Caco-2 (cell line): ENCODE measurements around the gene ADAM12. TPM values are rescaled to one million over a fixed set of nuclear protein-coding genes. Genes with fewer than 3 reads are reported as not detected.

ENCODE experiments used
- BruUV-seq: library from RNA; stranded (reverse); fragments of 400-500 nt; replicated peaks from 2 replicates; lab custom pipeline; 2021; lab: Mats Ljungman, UMichigan
- CTCF ChIA-PET: fragments of 300-600 bp; sonication (Branson Sonifier 250); formaldehyde crosslinking; loops from one replicate; lab custom pipeline; 2022; ENCODE audit warnings: antibody characterized with exemption; lab: Charles Lee
- POLR2A ChIA-PET: fragments of 300-600 bp; sonication (Branson Sonifier 250); formaldehyde crosslinking; loops from one replicate; lab custom pipeline; 2022; ENCODE audit warnings: antibody characterized with exemption; lab: Charles Lee
- DNase-seq, 2 experiments: peaks; one replicate each; pipeline versions ENCODE4 v3.0.0 to v3.0.0-alpha.2; 2020 to 2022
- H3K27me3 ChIP-seq: replicated peaks from 2 replicates; pipeline ENCODE4 v1.6.0; 2011; ENCODE audit warnings: low read length; ENCODE audit not compliant: control insufficient read depth, insufficient read depth
- H3K36me3 ChIP-seq: 2 replicates; pipeline ENCODE4 v1.5.1; 2011; ENCODE audit warnings: low read length; ENCODE audit not compliant: control insufficient read depth, insufficient read depth
- H3K4me1 ChIP-seq: fragments of 250-450 bp; sonication (Bioruptor Pico); 2 replicates; pipeline ENCODE4 v1.5.1; 2020; ENCODE audit warnings: mild to moderate bottlenecking
- H3K4me3 ChIP-seq: 2 replicates; pipeline ENCODE4 v1.5.1; 2011; ENCODE audit warnings: low read depth, mild to moderate bottlenecking, control low read depth, low read length
- H3K9me3 ChIP-seq: fragments of 250-450 bp; sonication (Bioruptor Pico); 2 replicates; pipeline ENCODE4 v1.5.1; 2020; ENCODE audit warnings: mild to moderate bottlenecking, moderate library complexity
- H3K27ac Mint-ChIP-seq: one replicate; pipeline ENCODE4 v1.8.0; 2022; ENCODE audit warnings: mixed read lengths; ENCODE audit not compliant: unreplicated experiment
- H3K27me3 Mint-ChIP-seq: one replicate; pipeline ENCODE4 v1.8.0; 2022; ENCODE audit warnings: mixed read lengths; ENCODE audit not compliant: insufficient read depth, unreplicated experiment
- H3K36me3 Mint-ChIP-seq: one replicate; pipeline ENCODE4 v1.8.0; 2022; ENCODE audit warnings: mild to moderate bottlenecking, mixed read lengths; ENCODE audit not compliant: insufficient read depth, unreplicated experiment
- H3K4me1 Mint-ChIP-seq: one replicate; pipeline ENCODE4 v1.8.0; 2022; ENCODE audit warnings: low read depth, mixed read lengths; ENCODE audit not compliant: unreplicated experiment
- H3K4me3 Mint-ChIP-seq: one replicate; pipeline ENCODE4 v1.8.0; 2022; ENCODE audit warnings: mild to moderate bottlenecking, moderate library complexity, mixed read lengths; ENCODE audit not compliant: unreplicated experiment
- H3K9me3 Mint-ChIP-seq: one replicate; pipeline ENCODE4 v1.8.0; 2022; ENCODE audit warnings: mixed read lengths; ENCODE audit not compliant: unreplicated experiment
- CTCF ChIP-seq, 2 experiments: fragments of 200-600 bp in 1 of 2; IDR thresholded peaks; 1 replicate in 1 of 2; 2 replicates in 1 of 2; pipeline versions ENCODE4 v1.5.1 to v1.8.0; 2011 to 2022; ENCODE audit warnings: antibody characterized with exemption in 1 of 2, control low read depth in 1 of 2, inconsistent platforms in 1 of 2, low read depth in 1 of 2, low read length in 1 of 2, mild to moderate bottlenecking in 1 of 2, moderate library complexity in 1 of 2; ENCODE audit not compliant: insufficient read depth in 1 of 2, severe bottlenecking in 1 of 2, unreplicated experiment in 1 of 2
- intact Hi-C: fragments of 100-400 bp; cut with micrococcal nuclease; formaldehyde crosslinking; loops from one replicate; pipeline ENCODE4 v1.10.0; 2022; ENCODE audit not compliant: unreplicated experiment
- total RNA-seq: library from RNA; stranded (reverse); gene quantifications from 2 replicates; pipeline ENCODE4 v1.2.3, GENCODE V29; 2022

ADAM12 gene
- total RNA-seq, 1 experiment from 2014 or later, result not detected

- H3K27me3 ChIP-seq, result no peaks in the 10 kb centered on the region
- Mint-ChIP-seq H3K36me3 (no peaks in the 10 kb centered on the region), H3K27ac (no peak overlapping the region), H3K4me1 (no peaks in the 10 kb centered on the region), H3K4me3 (no peak overlapping the region), H3K27me3 (peaks cover 10% of the 10 kb centered on the region), H3K9me3 (peaks cover 19% of the 10 kb centered on the region)
- TF ChIP-seq CTCF (IDR thresholded peaks at IDR 0.05; ENCODE audit: insufficient read depth in 1 of 2, low read depth in 1 of 2, low read length in 1 of 2, severe bottlenecking in 1 of 2, unreplicated experiment in 1 of 2), result no peak
- no peaks in the 10 kb centered on the region for H3K4me1 ChIP-seq
- H3K36me3 ChIP-seq, result no peaks in the 10 kb centered on the region
- POLR2A ChIA-PET, result no interaction called here
- no peak overlapping the region for H3K4me3 ChIP-seq
- intact Hi-C loops, result no loop called here
- H3K9me3 ChIP-seq, result peaks cover 5% of the 10 kb centered on the region; the same call in 1 of the 2 replicates
- BruUV-seq, result no TSS peak
- CTCF ChIA-PET, result no interaction called here
- DNase-seq, result no peak
Measured at GRCh38 chr10:126375926-126376554, 12.2 kb downstream of the ADAM12 start.

GRCh38 chr10:126375299-126375698 is 13.0 kb downstream of the ADAM12 start:
- ChIA-PET POLR2A (no interaction called here), CTCF (no interaction called here)
- Mint-ChIP-seq H3K27me3 (peaks cover 10% of the 10 kb centered on the region), H3K27ac (no peak overlapping the region), H3K4me1 (no peaks in the 10 kb centered on the region), H3K36me3 (no peaks in the 10 kb centered on the region), H3K9me3 (peaks cover 19% of the 10 kb centered on the region), H3K4me3 (no peak overlapping the region)
- DNase-seq, result no peak
- no peaks in the 10 kb centered on the region for H3K4me1 ChIP-seq
- peaks cover 5% of the 10 kb centered on the region; the same call in 1 of the 2 replicates for H3K9me3 ChIP-seq
- no peak overlapping the region for H3K4me3 ChIP-seq
- no TSS peak for BruUV-seq
- intact Hi-C loops, result no loop called here
- no peak for TF ChIP-seq CTCF (IDR thresholded peaks at IDR 0.05; ENCODE audit: insufficient read depth in 1 of 2, low read depth in 1 of 2, low read length in 1 of 2, severe bottlenecking in 1 of 2, unreplicated experiment in 1 of 2)
- H3K27me3 ChIP-seq, result no peaks in the 10 kb centered on the region
- no peaks in the 10 kb centered on the region for H3K36me3 ChIP-seq

DNA sequence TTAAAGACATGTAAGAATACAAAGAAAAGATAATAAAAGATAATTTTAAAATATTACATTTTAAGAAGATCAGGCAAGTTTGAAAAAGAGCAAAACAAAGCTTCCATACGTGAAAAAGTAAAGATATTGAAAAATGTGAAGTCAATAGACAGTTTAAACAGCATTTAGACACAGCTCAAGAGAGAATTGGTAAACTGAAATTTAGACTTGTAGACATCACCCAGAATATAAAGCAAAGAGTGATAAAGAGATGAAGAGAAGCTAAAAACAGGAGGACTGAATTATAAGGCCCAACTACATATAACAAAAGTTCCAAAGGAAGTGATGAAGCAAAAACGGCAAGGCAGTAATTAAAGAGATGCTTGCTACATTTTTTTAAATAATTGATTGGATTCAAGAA is 13.8 kb downstream of the ADAM12 start:
- peaks cover 10% of the 10 kb centered on the region for H3K27me3 Mint-ChIP-seq
- POLR2A ChIA-PET, result no interaction called here
- CTCF ChIA-PET, result no interaction called here
- TF ChIP-seq CTCF (IDR thresholded peaks at IDR 0.05; ENCODE audit: insufficient read depth in 1 of 2, low read depth in 1 of 2, low read length in 1 of 2, severe bottlenecking in 1 of 2, unreplicated experiment in 1 of 2), result no peak
- peaks cover 19% of the 10 kb centered on the region for H3K9me3 Mint-ChIP-seq
- no peaks in the 10 kb centered on the region for H3K36me3 Mint-ChIP-seq
- H3K4me3 Mint-ChIP-seq, result no peak overlapping the region
- no peaks in the 10 kb centered on the region for H3K4me1 Mint-ChIP-seq
- Histone ChIP-seq H3K27me3 (no peaks in the 10 kb centered on the region), H3K9me3 (peaks cover 5% of the 10 kb centered on the region; the same call in 1 of the 2 replicates), H3K36me3 (no peaks in the 10 kb centered on the region), H3K4me1 (no peaks in the 10 kb centered on the region), H3K4me3 (no peak overlapping the region)
- intact Hi-C loops, result no loop called here
- BruUV-seq, result no TSS peak
- DNase-seq, result no peak
- H3K27ac Mint-ChIP-seq, result no peak overlapping the region
